ENCODE measurements around the gene ENKUR. TPM values are rescaled to one million over a fixed set of nuclear protein-coding genes. Genes with fewer than 3 reads are reported as not detected.

Gene ENKUR, protein sequence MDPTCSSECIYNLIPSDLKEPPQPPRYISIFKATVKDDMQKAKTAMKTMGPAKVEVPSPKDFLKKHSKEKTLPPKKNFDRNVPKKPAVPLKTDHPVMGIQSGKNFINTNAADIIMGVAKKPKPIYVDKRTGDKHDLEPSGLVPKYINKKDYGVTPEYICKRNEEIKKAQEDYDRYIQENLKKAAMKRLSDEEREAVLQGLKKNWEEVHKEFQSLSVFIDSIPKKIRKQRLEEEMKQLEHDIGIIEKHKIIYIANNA
- not detected in 2 replicates for total RNA-seq

DNA sequence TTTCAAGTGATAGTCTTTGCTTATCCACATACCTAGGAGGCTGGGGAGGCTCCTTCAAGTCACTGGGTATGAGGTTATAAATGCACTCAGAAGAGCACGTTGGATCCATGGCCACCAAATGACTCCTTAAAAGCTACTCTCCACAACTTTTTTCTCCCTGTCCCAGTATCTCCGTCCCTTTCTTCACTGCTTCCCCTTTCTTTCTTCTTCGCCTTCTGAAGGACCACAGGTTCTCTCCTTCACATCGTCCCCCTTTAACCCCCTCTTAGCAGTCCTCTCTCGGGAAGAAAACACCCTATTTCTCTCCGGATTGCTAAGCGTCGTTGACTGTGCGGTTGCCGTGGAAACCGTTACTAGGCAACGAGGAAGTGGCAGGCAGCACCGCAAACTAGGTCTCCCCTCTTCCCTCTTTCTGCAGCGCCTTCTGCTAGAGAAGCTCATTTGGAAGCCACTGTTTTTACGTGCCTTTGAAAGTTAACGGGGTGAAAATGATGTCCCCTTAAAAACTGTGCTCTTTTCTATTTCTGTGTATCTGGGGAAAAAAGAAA, at the start of gene ENKUR:
TSS of gene ENKUR (minus strand) at position 331 of the 548 bp plus-strand sequence. CDS start at position 109, 222 bp downstream.
- peak; percentile 87 for DNase-seq (ENCODE audit: low read depth)
- TF ChIP-seq, protein P1, sequence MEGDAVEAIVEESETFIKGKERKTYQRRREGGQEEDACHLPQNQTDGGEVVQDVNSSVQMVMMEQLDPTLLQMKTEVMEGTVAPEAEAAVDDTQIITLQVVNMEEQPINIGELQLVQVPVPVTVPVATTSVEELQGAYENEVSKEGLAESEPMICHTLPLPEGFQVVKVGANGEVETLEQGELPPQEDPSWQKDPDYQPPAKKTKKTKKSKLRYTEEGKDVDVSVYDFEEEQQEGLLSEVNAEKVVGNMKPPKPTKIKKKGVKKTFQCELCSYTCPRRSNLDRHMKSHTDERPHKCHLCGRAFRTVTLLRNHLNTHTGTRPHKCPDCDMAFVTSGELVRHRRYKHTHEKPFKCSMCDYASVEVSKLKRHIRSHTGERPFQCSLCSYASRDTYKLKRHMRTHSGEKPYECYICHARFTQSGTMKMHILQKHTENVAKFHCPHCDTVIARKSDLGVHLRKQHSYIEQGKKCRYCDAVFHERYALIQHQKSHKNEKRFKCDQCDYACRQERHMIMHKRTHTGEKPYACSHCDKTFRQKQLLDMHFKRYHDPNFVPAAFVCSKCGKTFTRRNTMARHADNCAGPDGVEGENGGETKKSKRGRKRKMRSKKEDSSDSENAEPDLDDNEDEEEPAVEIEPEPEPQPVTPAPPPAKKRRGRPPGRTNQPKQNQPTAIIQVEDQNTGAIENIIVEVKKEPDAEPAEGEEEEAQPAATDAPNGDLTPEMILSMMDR (conservative IDR thresholded peaks at IDR 0.05; ENCODE audit: low read depth, low read length), result no peak

DNA sequence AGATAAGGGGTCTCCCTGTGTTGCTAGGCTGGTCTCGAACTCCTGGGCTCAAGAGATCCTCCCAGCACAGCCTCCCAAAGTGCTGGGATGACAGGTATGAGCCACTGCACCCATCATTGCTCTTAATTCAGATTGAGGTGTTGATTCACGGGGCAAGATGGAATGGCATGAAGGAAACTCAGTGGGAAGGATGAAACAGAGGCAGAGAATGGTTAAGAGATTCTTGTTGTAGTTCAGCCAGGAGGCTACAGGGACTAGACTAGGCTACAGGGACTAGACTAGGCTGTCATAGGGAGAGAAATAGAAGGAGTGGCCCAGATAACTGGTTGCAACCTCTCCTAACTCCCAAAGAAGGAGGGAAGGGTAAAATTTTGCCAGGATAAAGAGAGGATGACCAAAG, 48.4 kb upstream of the ENKUR start:
- DNase-seq (ENCODE audit: low read depth), result no peak
- TF ChIP-seq, protein P1 (conservative IDR thresholded peaks at IDR 0.05; ENCODE audit: low read depth, low read length), result no peak
- H3K4me3 ChIP-seq (ENCODE audit: low read depth, low read length), result no peak overlapping the region

More for the DNA sequence above, at the start of gene ENKUR:
- peak within 1 kb of the TSS; percentile 85 for H3K4me3 ChIP-seq (ENCODE audit: low read depth, low read length)

DNA sequence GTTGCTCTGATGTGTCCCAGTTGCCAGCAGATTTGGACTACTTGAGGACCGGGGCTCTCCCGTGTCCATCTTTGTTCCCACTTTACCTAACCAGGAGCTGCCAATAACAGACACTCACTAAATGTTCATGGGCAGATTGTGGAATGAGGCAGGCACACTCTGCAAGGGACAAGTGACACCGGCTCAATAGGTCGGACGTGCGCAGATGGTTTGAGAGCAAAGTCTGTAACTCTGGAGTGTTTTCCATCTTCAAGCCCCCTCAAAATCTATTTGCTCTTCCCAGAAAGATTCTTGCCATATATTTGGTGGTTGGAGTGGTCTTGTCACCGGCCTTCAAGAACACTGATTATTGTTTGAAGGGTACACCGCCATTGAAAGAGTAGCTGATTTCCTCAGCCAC, 47.7 kb upstream of the ENKUR start:
- no peak for DNase-seq (ENCODE audit: low read depth)
- H3K4me3 ChIP-seq (ENCODE audit: low read depth, low read length), result no peak overlapping the region
- TF ChIP-seq, protein P1 (conservative IDR thresholded peaks at IDR 0.05; ENCODE audit: low read depth, low read length), result no peak

DNA sequence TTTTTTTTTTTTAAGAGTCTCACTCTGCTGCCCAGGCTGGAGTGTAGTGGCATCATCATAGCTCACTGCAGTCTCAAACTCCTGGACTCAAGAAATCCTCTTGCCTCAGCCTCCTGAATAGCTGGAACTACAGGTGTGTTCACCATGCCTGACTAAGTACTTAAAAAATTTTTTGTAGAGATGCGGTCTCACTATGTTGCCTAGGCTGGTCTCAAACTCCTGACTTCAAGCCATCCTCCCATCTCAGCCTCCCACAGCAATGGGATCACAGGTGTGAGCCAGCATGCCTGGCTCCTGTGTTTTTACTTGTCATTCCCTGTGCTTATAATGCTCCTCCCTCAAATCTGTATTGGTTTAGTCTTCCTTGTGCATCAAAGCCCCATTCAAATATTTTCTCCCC, 47.2 kb upstream of the ENKUR start:
- H3K4me3 ChIP-seq (ENCODE audit: low read depth, low read length), result no peak overlapping the region
- TF ChIP-seq, protein P1 (conservative IDR thresholded peaks at IDR 0.05; ENCODE audit: low read depth, low read length), result no peak
- no peak for DNase-seq (ENCODE audit: low read depth)

DNA sequence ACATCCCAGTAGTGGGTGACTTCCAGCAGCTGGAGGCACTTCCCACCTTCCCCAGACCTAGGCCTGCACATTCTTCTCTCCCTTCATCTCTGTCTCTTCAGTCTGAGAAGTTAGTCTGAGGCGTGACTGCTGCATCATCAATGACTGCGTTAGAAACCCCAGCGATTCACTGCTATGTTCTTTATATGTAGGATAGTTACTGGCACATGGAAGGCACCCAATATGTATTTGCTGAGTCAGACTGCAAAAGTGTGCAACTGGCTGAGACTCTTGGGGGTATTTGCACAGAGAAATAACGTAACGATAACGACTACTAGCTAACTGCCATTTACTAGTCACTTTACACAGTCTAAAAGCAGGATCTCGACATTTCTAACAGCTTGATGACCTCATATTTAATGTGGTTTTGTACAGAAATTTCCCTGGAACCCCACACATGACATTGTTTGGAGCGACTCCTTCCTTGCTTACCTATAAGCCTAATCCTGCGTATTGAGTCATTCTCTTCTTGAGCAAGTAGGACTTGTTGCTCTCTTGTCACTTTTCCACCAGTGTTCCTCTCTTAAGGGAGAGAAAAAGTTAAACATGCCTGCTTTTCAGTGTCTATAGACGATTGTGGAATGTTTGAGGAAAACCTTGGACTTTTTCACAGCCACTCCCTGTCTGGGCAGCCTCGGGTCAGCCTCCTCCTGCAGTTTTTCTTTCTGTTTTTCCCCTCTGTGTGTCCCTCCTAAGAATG, 45.9 kb upstream of the ENKUR start:
- DNase-seq (ENCODE audit: low read depth), result no peak

DNA sequence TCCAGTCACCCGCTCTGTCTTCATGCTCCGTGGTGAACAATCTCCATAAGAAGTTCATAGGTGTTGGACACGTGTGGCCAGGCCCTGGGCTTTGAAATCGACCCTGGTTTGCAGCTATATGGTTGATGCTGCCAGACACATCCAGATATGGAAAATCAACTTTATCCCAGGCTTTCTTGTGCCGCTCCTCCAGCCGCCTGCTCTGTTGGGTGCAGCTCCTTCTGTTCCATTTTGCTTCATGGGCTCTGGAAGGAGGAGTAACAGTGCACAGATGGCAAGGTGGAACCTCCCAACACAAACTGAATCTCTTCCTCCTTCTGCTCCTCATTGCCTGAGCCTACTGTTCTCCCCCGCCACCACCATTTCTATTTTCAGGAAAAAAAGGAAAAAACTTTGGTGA, 45.2 kb upstream of the ENKUR start:
- TF ChIP-seq, protein P1 (conservative IDR thresholded peaks at IDR 0.05; ENCODE audit: low read depth, low read length), result no peak
- DNase-seq (ENCODE audit: low read depth), result no peak
- no peak overlapping the region for H3K4me3 ChIP-seq (ENCODE audit: low read depth, low read length)

More for the DNA sequence above, 45.9 kb upstream of the ENKUR start:
- TF ChIP-seq, protein P1 (conservative IDR thresholded peaks at IDR 0.05; ENCODE audit: low read depth, low read length), result no peak
- H3K4me3 ChIP-seq (ENCODE audit: low read depth, low read length), result peak overlapping the region; percentile 39

Measured in epithelial cell of proximal tubule (primary cell).